Stimulated activated CD4-positive, alpha-beta T cell treated with anti-CD3 and anti-CD28 coated beads, Interleukin-4, amount 100 ng/mL, for 48 hours (primary cell): ENCODE data around the gene SIVA1.
A peak's percentile ranks its signal among the peaks of the same experiment; 100 is the strongest.
"Not testable (repeated sequence)": the region's sequence is repeated elsewhere in the genome, so short reads cannot be mapped to it uniquely, and the experiment has no call there.

Experiments
- DNase-seq, 2 donors: peaks; one replicate each; pipeline ENCODE4 v3.0.0-alpha.2; 2020; ENCODE audit warnings: low read depth in 2 of 2

Gene SIVA1

GRCh38 chr14:104719343-104719742 lies 33.6 kb upstream of the SIVA1 start:
- DNase-seq = no peak

- no peak for DNase-seq
Measured at GRCh38 chr14:104721505-104722431, 31.2 kb upstream of the SIVA1 start.

- DNase-seq = no peak
Measured at GRCh38 chr14:104722938-104723650, 29.9 kb upstream of the SIVA1 start.

- peak; percentile 41 to 49 for DNase-seq
Measured at GRCh38 chr14:104723651-104724406, 29.1 kb upstream of the SIVA1 start, which contains the start of gene ADSS1. Gene ADSS1 (plus strand): TSS chr14:104724229. CDS start chr14:104724271, 42 bp downstream.

GRCh38 chr14:104724407-104724980 lies 28.5 kb upstream of the SIVA1 start:
- no peak for DNase-seq

- no peak for DNase-seq
Measured at GRCh38 chr14:104724981-104725771, 27.8 kb upstream of the SIVA1 start.

GRCh38 chr14:104725772-104726548 lies 27.0 kb upstream of the SIVA1 start:
- no peak for DNase-seq

- DNase-seq = no peak
Measured at GRCh38 chr14:104726600-104727451, 26.1 kb upstream of the SIVA1 start.

- no peak for DNase-seq
Measured at GRCh38 chr14:104728631-104729030, 24.3 kb upstream of the SIVA1 start.

- DNase-seq = not testable (repeated sequence)
Measured at GRCh38 chr14:104729176-104729834, 23.6 kb upstream of the SIVA1 start.

GRCh38 chr14:104729835-104730181 lies 23.1 kb upstream of the SIVA1 start:
- no peak for DNase-seq

- no peak for DNase-seq
Measured at GRCh38 chr14:104730487-104730886, 22.5 kb upstream of the SIVA1 start.

- DNase-seq = no peak
Measured at GRCh38 chr14:104731320-104732294, 21.3 kb upstream of the SIVA1 start.

GRCh38 chr14:104732355-104732804 lies 20.6 kb upstream of the SIVA1 start:
- DNase-seq = no peak

- DNase-seq = no peak
Measured at GRCh38 chr14:104732931-104733681, 19.8 kb upstream of the SIVA1 start.

GRCh38 chr14:104734051-104734587 lies 18.8 kb upstream of the SIVA1 start:
- no peak for DNase-seq
